ENCODE data around the gene SF3A1.

DNA sequence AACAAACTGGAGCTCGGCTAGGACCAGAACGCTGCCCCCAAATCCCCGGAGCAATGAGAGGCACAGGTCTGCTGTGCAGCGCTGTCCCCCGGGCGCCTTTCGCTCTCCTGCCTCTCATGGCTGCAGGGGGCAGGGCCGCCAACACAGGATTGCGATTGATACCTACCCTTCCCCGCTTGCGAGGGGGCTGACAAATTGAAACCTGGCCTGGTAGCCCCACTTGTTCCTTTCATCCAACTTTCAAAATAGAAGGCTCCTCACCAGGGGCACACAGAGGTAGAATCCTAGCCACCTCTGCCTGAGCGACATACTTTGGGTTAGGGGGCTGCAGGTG lies 66.7 kb downstream of the SF3A1 start:
- TF ChIP-seq, protein P1, sequence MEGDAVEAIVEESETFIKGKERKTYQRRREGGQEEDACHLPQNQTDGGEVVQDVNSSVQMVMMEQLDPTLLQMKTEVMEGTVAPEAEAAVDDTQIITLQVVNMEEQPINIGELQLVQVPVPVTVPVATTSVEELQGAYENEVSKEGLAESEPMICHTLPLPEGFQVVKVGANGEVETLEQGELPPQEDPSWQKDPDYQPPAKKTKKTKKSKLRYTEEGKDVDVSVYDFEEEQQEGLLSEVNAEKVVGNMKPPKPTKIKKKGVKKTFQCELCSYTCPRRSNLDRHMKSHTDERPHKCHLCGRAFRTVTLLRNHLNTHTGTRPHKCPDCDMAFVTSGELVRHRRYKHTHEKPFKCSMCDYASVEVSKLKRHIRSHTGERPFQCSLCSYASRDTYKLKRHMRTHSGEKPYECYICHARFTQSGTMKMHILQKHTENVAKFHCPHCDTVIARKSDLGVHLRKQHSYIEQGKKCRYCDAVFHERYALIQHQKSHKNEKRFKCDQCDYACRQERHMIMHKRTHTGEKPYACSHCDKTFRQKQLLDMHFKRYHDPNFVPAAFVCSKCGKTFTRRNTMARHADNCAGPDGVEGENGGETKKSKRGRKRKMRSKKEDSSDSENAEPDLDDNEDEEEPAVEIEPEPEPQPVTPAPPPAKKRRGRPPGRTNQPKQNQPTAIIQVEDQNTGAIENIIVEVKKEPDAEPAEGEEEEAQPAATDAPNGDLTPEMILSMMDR (IDR thresholded peaks at IDR 0.05; ENCODE audit: low read depth, low read length), result no peak
- no peak for TF ChIP-seq EZH2phosphoT487 (IDR thresholded peaks at IDR 0.05; ENCODE audit: low read depth)

Measured in OCI-LY3 (cell line).